ENCODE data around the gene RNPEP. TPM values are rescaled to one million over a fixed set of nuclear protein-coding genes. Genes with fewer than 3 reads are reported as not detected.
"Not testable (repeated sequence)": the region's sequence is repeated elsewhere in the genome, so short reads cannot be mapped to it uniquely, and the experiment has no call there.

The RNPEP gene
- total RNA-seq, 1 donor from 2014 or later: 106 TPM

GRCh38 chr1:202016022-202016810 is 33.8 kb downstream of the RNPEP start:
- Histone ChIP-seq H3K27ac (no peak overlapping the region), H3K27me3 (no peaks in the 10 kb centered on the region), H3K9me3 (no peaks in the 10 kb centered on the region), H3K4me1 (no peaks in the 10 kb centered on the region), H3K36me3 (no peaks in the 10 kb centered on the region), H3K4me3 (no peak overlapping the region)
- intact Hi-C loops (cut with DNase I): no loop called here
- TF ChIP-seq, protein P1, sequence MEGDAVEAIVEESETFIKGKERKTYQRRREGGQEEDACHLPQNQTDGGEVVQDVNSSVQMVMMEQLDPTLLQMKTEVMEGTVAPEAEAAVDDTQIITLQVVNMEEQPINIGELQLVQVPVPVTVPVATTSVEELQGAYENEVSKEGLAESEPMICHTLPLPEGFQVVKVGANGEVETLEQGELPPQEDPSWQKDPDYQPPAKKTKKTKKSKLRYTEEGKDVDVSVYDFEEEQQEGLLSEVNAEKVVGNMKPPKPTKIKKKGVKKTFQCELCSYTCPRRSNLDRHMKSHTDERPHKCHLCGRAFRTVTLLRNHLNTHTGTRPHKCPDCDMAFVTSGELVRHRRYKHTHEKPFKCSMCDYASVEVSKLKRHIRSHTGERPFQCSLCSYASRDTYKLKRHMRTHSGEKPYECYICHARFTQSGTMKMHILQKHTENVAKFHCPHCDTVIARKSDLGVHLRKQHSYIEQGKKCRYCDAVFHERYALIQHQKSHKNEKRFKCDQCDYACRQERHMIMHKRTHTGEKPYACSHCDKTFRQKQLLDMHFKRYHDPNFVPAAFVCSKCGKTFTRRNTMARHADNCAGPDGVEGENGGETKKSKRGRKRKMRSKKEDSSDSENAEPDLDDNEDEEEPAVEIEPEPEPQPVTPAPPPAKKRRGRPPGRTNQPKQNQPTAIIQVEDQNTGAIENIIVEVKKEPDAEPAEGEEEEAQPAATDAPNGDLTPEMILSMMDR (IDR thresholded peaks at IDR 0.05): no peak
- DNase-seq (ENCODE audit: low spot score in 2 of 2): no peak

- no peak for DNase-seq (ENCODE audit: low spot score in 2 of 2)
- TF ChIP-seq, protein P1 (IDR thresholded peaks at IDR 0.05): no peak
- H3K36me3 ChIP-seq: no peaks in the 10 kb centered on the region
- no peaks in the 10 kb centered on the region for H3K27me3 ChIP-seq
- no peaks in the 10 kb centered on the region for H3K9me3 ChIP-seq
- H3K27ac ChIP-seq: no peak overlapping the region
- H3K4me3 ChIP-seq: no peak overlapping the region
- no peaks in the 10 kb centered on the region for H3K4me1 ChIP-seq
- intact Hi-C loops (cut with DNase I): no loop called here
Observed at GRCh38 chr1:202016811-202017748, 34.6 kb downstream of the RNPEP start.

DNA sequence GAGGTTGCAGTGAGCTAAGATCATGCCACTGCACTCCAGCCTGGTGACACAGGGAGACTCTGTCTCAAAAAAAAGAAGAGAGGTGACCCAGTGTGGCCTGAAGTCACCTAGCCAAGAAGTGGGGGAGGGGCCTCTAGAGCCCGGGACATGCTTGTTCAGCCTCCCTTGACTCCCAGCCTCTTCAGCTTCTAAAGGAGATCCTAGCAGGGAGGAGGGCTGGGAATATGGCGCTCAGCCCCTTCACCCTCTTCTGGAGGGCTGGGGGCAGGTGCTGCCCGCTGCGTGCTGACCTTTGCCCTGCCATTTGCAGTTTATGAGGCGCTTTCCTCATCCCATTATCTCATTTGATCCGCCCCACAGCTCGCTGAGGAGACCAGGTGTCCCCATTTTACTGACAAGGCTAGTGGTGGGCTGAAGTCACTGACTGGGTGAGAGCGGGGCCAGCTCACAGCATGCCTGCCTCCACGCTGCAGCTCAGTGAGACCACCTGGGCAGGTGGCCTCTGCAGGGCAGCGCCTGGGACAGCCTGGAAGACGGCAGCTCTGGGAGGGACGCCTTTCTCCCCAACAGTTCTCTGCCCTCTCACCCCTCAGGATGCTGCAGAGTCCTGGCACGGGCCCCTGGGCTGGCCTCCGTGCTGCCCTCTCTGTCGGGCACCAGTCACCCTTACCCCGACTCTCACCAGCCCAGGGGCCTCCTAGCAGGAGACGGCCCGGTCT is 35.5 kb downstream of the RNPEP start:
- no peak for DNase-seq (ENCODE audit: low spot score in 2 of 2)
- no peaks in the 10 kb centered on the region for H3K36me3 ChIP-seq
- H3K4me3 ChIP-seq: no peak overlapping the region
- no peak overlapping the region for H3K27ac ChIP-seq
- H3K4me1 ChIP-seq: no peaks in the 10 kb centered on the region
- H3K27me3 ChIP-seq: no peaks in the 10 kb centered on the region
- TF ChIP-seq, protein P1 (IDR thresholded peaks at IDR 0.05): no peak
- intact Hi-C loops (cut with DNase I): no loop called here
- H3K9me3 ChIP-seq: no peaks in the 10 kb centered on the region

GRCh38 chr1:202018468-202019234 is 36.2 kb downstream of the RNPEP start:
- H3K27ac ChIP-seq: no peak overlapping the region
- H3K36me3 ChIP-seq: no peaks in the 10 kb centered on the region
- H3K9me3 ChIP-seq: no peaks in the 10 kb centered on the region
- no peak for DNase-seq (ENCODE audit: low spot score in 2 of 2)
- no peak overlapping the region for H3K4me3 ChIP-seq
- intact Hi-C loops (cut with DNase I): no loop called here
- no peaks in the 10 kb centered on the region for H3K4me1 ChIP-seq
- TF ChIP-seq, protein P1 (IDR thresholded peaks at IDR 0.05): no peak
- no peaks in the 10 kb centered on the region for H3K27me3 ChIP-seq

GRCh38 chr1:202019235-202019558 is 36.7 kb downstream of the RNPEP start:
- H3K27me3 ChIP-seq; H3K27ac ChIP-seq; H3K4me1 ChIP-seq; H3K9me3 ChIP-seq; H3K4me3 ChIP-seq; DNase-seq (ENCODE audit: low spot score in 2 of 2); H3K36me3 ChIP-seq; intact Hi-C loops (cut with DNase I): not testable (repeated sequence)
